ENCODE data around the gene LGSN. TPM values are rescaled to one million over a fixed set of nuclear protein-coding genes. Genes with fewer than 3 reads are reported as not detected.

LGSN gene
- total RNA-seq, 1 experiment from 2014 or later = not detected

GRCh38 chr6:63305277-63305676, 14.5 kb downstream of the LGSN start:
- H3K9me3 Mint-ChIP-seq (ENCODE audit: low read depth, unreplicated experiment) = no peaks in the 10 kb centered on the region
- no peak for DNase-seq
- H3K27me3 Mint-ChIP-seq (ENCODE audit: unreplicated experiment) = no peaks in the 10 kb centered on the region
- CTCF ChIA-PET = no interaction called here
- BruUV-seq (replicated peaks) = no TSS peak
- H3K4me1 Mint-ChIP-seq (ENCODE audit: low read depth, unreplicated experiment) = no peaks in the 10 kb centered on the region
- intact Hi-C loops (cut with micrococcal nuclease; ENCODE audit: unreplicated experiment) = loop anchor here (5.0 kb wide), 1 partner anchor 42 kb away; no protein-coding TSS in a partner anchor
- H3K36me3 Mint-ChIP-seq (ENCODE audit: insufficient read depth, unreplicated experiment) = no peaks in the 10 kb centered on the region
- no peak overlapping the region for H3K27ac Mint-ChIP-seq (ENCODE audit: unreplicated experiment)
- TF ChIP-seq CTCF (IDR thresholded peaks at IDR 0.05; ENCODE audit: unreplicated experiment) = no peak
- no peak overlapping the region for H3K4me3 Mint-ChIP-seq (ENCODE audit: low read depth, unreplicated experiment)

GRCh38 chr6:63303476-63303875, 16.3 kb downstream of the LGSN start:
- intact Hi-C loops (cut with micrococcal nuclease; ENCODE audit: unreplicated experiment) = no loop called here
- Mint-ChIP-seq H3K27ac (ENCODE audit: unreplicated experiment) (no peak overlapping the region), H3K9me3 (ENCODE audit: low read depth, unreplicated experiment) (no peaks in the 10 kb centered on the region)

GRCh38 chr6:63299667-63300066, 20.1 kb downstream of the LGSN start:
- no peak for TF ChIP-seq CTCF (IDR thresholded peaks at IDR 0.05; ENCODE audit: unreplicated experiment)
- intact Hi-C loops (cut with micrococcal nuclease; ENCODE audit: unreplicated experiment) = no loop called here
- H3K4me3 Mint-ChIP-seq (ENCODE audit: low read depth, unreplicated experiment) = no peak overlapping the region
- H3K36me3 Mint-ChIP-seq (ENCODE audit: insufficient read depth, unreplicated experiment) = no peaks in the 10 kb centered on the region
- DNase-seq = no peak
- H3K27ac Mint-ChIP-seq (ENCODE audit: unreplicated experiment) = no peak overlapping the region
- H3K27me3 Mint-ChIP-seq (ENCODE audit: unreplicated experiment) = no peaks in the 10 kb centered on the region
- BruUV-seq (replicated peaks) = no TSS peak
- CTCF ChIA-PET = no interaction called here
- H3K4me1 Mint-ChIP-seq (ENCODE audit: low read depth, unreplicated experiment) = no peaks in the 10 kb centered on the region
- no peaks in the 10 kb centered on the region for H3K9me3 Mint-ChIP-seq (ENCODE audit: low read depth, unreplicated experiment)

More at GRCh38 chr6:63303476-63303875, 16.3 kb downstream of the LGSN start:
- no peak for TF ChIP-seq CTCF (IDR thresholded peaks at IDR 0.05; ENCODE audit: unreplicated experiment)
- DNase-seq = no peak
- Mint-ChIP-seq H3K27me3 (ENCODE audit: unreplicated experiment) (no peaks in the 10 kb centered on the region), H3K36me3 (ENCODE audit: insufficient read depth, unreplicated experiment) (no peaks in the 10 kb centered on the region), H3K4me1 (ENCODE audit: low read depth, unreplicated experiment) (no peaks in the 10 kb centered on the region), H3K4me3 (ENCODE audit: low read depth, unreplicated experiment) (no peak overlapping the region)
- CTCF ChIA-PET = no interaction called here
- BruUV-seq (replicated peaks) = no TSS peak

- CTCF ChIA-PET = no interaction called here
- intact Hi-C loops (cut with micrococcal nuclease; ENCODE audit: unreplicated experiment) = no loop called here
- no peak for DNase-seq
- no peak overlapping the region for H3K4me3 Mint-ChIP-seq (ENCODE audit: low read depth, unreplicated experiment)
- no TSS peak for BruUV-seq (replicated peaks)
- H3K27ac Mint-ChIP-seq (ENCODE audit: unreplicated experiment) = no peak overlapping the region
- H3K27me3 Mint-ChIP-seq (ENCODE audit: unreplicated experiment) = no peaks in the 10 kb centered on the region
- no peaks in the 10 kb centered on the region for H3K9me3 Mint-ChIP-seq (ENCODE audit: low read depth, unreplicated experiment)
- H3K4me1 Mint-ChIP-seq (ENCODE audit: low read depth, unreplicated experiment) = no peaks in the 10 kb centered on the region
- no peak for TF ChIP-seq CTCF (IDR thresholded peaks at IDR 0.05; ENCODE audit: unreplicated experiment)
- no peaks in the 10 kb centered on the region for H3K36me3 Mint-ChIP-seq (ENCODE audit: insufficient read depth, unreplicated experiment)
Observed at GRCh38 chr6:63295553-63296194, 24.1 kb downstream of the LGSN start.

Data from Calu3 (cell line).